NCI-H187 (cell line): ENCODE measurements around the gene EFNA2.

Source experiments
- DNase-seq, 2 experiments: peaks; one replicate each; lab custom pipeline; 2025; lab: John Stamatoyannopoulos, UW

EFNA2 gene

GRCh38 chr19:1260749-1261537 is 24.7 kb upstream of the EFNA2 start:
- DNase-seq = peak; percentile 92 to 97

GRCh38 chr19:1261538-1261797 is 24.2 kb upstream of the EFNA2 start:
- no peak for DNase-seq

GRCh38 chr19:1261798-1262622 is 23.7 kb upstream of the EFNA2 start:
- DNase-seq = no peak

- no peak for DNase-seq
These were observed 23.0 kb upstream of the EFNA2 start for GRCh38 chr19:1262623-1263123.

GRCh38 chr19:1263188-1263587 is 22.5 kb upstream of the EFNA2 start:
- DNase-seq = no peak

GRCh38 chr19:1264801-1265614 is 20.7 kb upstream of the EFNA2 start:
- DNase-seq = no peak

GRCh38 chr19:1265615-1266128 is 20.0 kb upstream of the EFNA2 start:
- no peak for DNase-seq

GRCh38 chr19:1266129-1266915 is 19.4 kb upstream of the EFNA2 start:
- peak; percentile 68 to 72 for DNase-seq

- DNase-seq = peak in 1 of 2 experiments; percentile 56
These were observed 18.7 kb upstream of the EFNA2 start for GRCh38 chr19:1266916-1267476.

GRCh38 chr19:1267477-1268225 is 18.0 kb upstream of the EFNA2 start:
- DNase-seq = no peak

GRCh38 chr19:1268226-1269064 is 17.2 kb upstream of the EFNA2 start:
- no peak for DNase-seq

- DNase-seq = peak; percentile 95 to 99
These were observed 16.6 kb upstream of the EFNA2 start, which contains the start of gene CIRBP for GRCh38 chr19:1269065-1269477. Gene CIRBP, plus strand, starts transcription at chr19:1269332. Its CDS starts 1,602 bp downstream, at chr19:1270934.

GRCh38 chr19:1269478-1270212 is 16.0 kb upstream of the EFNA2 start:
- peak; percentile 72 to 74 for DNase-seq

GRCh38 chr19:1270213-1270853 is 15.3 kb upstream of the EFNA2 start:
- DNase-seq = no peak

- no peak for DNase-seq
These were observed 14.7 kb upstream of the EFNA2 start for GRCh38 chr19:1270854-1271527.

GRCh38 chr19:1271528-1272422 is 13.9 kb upstream of the EFNA2 start:
- DNase-seq = no peak
